SK-N-SH (cell line): ENCODE measurements around the gene TSFM. TPM values are rescaled to one million over a fixed set of nuclear protein-coding genes. Genes with fewer than 3 reads are reported as not detected.
"Not testable (repeated sequence)": the region's sequence is repeated elsewhere in the genome, so short reads cannot be mapped to it uniquely, and the experiment has no call there.

Source experiments
- CTCF ChIA-PET: fragments of 300-600, 350-600 bp; formaldehyde crosslinking; extraction: SDS; loops from one replicate; lab custom pipeline; 2021; lab: Yijun Ruan, JAX
- POLR2A ChIA-PET: fragments of 350-600 bp; sonication (Branson Sonifier 250); formaldehyde crosslinking; extraction: SDS; loops from one replicate; lab custom pipeline; 2020; ENCODE audit warnings: antibody characterized with exemption, inconsistent platforms; lab: Yijun Ruan, JAX
- DNase-seq: peaks from one replicate; pipeline ENCODE4 v3.0.0; 2012
- H2AFZ ChIP-seq: fragments of 200-600 bp; sonication (generic); 2 replicates; pipeline ENCODE4 v1.8.1; 2016; ENCODE audit warnings: antibody characterized with exemption, mild to moderate bottlenecking, low read depth
- H3F3A ChIP-seq: fragments of 200-600 bp; sonication (generic); replicated peaks from 2 replicates; pipeline ENCODE3; 2016; ENCODE audit warnings: antibody characterized with exemption, mild to moderate bottlenecking; ENCODE audit not compliant: insufficient read depth
- H3K27ac ChIP-seq, 2 experiments: fragments of 200-500 bp in 1 of 2; fragments of 200-600 bp in 1 of 2; sonication (Bioruptor generic) in 1 of 2; sonication (generic), shearing (Covaris generic) in 1 of 2; 2 replicates each; pipeline versions ENCODE4 v1.5.1 to v1.6.1; 2014 to 2016; ENCODE audit warnings: low read depth in 2 of 2, inconsistent platforms in 1 of 2, low read length in 1 of 2, mild to moderate bottlenecking in 1 of 2, mixed read lengths in 1 of 2
- H3K27me3 ChIP-seq: fragments of 200-600 bp; sonication (generic), shearing (Covaris generic); 2 replicates; pipeline ENCODE4 v1.6.1; 2016; ENCODE audit warnings: mixed run types; ENCODE audit not compliant: insufficient read depth
- H3K36me3 ChIP-seq, 2 experiments: fragments of 200-500 bp in 1 of 2; fragments of 200-600 bp in 1 of 2; sonication (Bioruptor generic) in 1 of 2; sonication (generic) in 1 of 2; replicated peaks in 1 of 2; 2 replicates each; pipeline versions ENCODE3 to v1.5.1; 2014 to 2016; ENCODE audit warnings: low read length in 1 of 2, mild to moderate bottlenecking in 1 of 2; ENCODE audit not compliant: insufficient read depth in 2 of 2, control insufficient read depth in 1 of 2
- H3K4me1 ChIP-seq, 2 experiments: fragments of 200-500 bp in 1 of 2; fragments of 200-600 bp in 1 of 2; sonication (Bioruptor generic) in 1 of 2; sonication (generic), shearing (Covaris generic) in 1 of 2; 2 replicates each; pipeline versions ENCODE4 v1.5.1 to v1.6.1; 2014 to 2016; ENCODE audit warnings: low read depth in 1 of 2, low read length in 1 of 2, mixed run types in 1 of 2; ENCODE audit not compliant: insufficient read depth in 2 of 2, control insufficient read depth in 1 of 2
- H3K4me2 ChIP-seq: fragments of 200-600 bp; sonication (generic), shearing (Covaris generic); 2 replicates; pipeline ENCODE4 v1.6.1; 2017; ENCODE audit warnings: mixed run types
- H3K4me3 ChIP-seq, 2 experiments: fragments of 200-500 bp in 1 of 2; fragments of 200-600 bp in 1 of 2; sonication (Bioruptor generic) in 1 of 2; sonication (generic), shearing (Covaris generic) in 1 of 2; 2 replicates each; pipeline versions ENCODE4 v1.5.1 to v1.8.1; 2014 to 2016; ENCODE audit warnings: low read depth in 2 of 2, inconsistent platforms in 1 of 2, low read length in 1 of 2, mild to moderate bottlenecking in 1 of 2, mixed read lengths in 1 of 2, moderate library complexity in 1 of 2
- H3K79me2 ChIP-seq: fragments of 200-600 bp; sonication (generic); 2 replicates; pipeline ENCODE4 v1.8.1; 2017; ENCODE audit warnings: mild to moderate bottlenecking; ENCODE audit not compliant: insufficient read depth
- H3K9ac ChIP-seq: fragments of 200-600 bp; sonication (generic); 2 replicates; pipeline ENCODE4 v1.6.1; 2017; ENCODE audit warnings: mixed run types
- H3K9me2 ChIP-seq: fragments of 200-600 bp; sonication (generic); 2 replicates; pipeline ENCODE4 v1.6.1; 2017; ENCODE audit warnings: mixed run types
- H3K9me3 ChIP-seq: fragments of 200-600 bp; sonication (generic); 2 replicates; pipeline ENCODE4 v1.6.1; 2017; ENCODE audit warnings: mixed run types, mild to moderate bottlenecking, moderate library complexity
- H4K20me1 ChIP-seq: fragments of 200-600 bp; sonication (generic); 2 replicates; pipeline ENCODE4 v1.6.1; 2017; ENCODE audit warnings: mild to moderate bottlenecking, mixed run types; ENCODE audit not compliant: insufficient read depth
- EZH2phosphoT487 ChIP-seq: fragments of 200-600 bp; sonication (generic); IDR thresholded peaks from 2 replicates; pipeline ENCODE4 v1.6.1; 2017; ENCODE audit warnings: low read depth, mixed run types, mild to moderate bottlenecking, antibody characterized with exemption, moderate library complexity, borderline replicate concordance
- MXI1 ChIP-seq: IDR thresholded peaks from 2 replicates; pipeline ENCODE4 v1.6.1; 2012; ENCODE audit warnings: mild to moderate bottlenecking, low read depth, low read length, improper control_type of control experiment
- NRF1 ChIP-seq: IDR thresholded peaks from 2 replicates; pipeline ENCODE4 v1.6.1; 2012; ENCODE audit warnings: low read depth, mild to moderate bottlenecking, low read length
- RAD21 ChIP-seq: IDR thresholded peaks from 2 replicates; pipeline ENCODE4 v1.6.1; 2012; ENCODE audit warnings: mild to moderate bottlenecking, low read length
- REST ChIP-seq: IDR thresholded peaks from 2 replicates; pipeline ENCODE4 v1.6.1; 2012; ENCODE audit warnings: mild to moderate bottlenecking, low read depth, low read length, moderate library complexity
- SIN3A ChIP-seq: IDR thresholded peaks from 2 replicates; pipeline ENCODE4 v1.6.1; 2012; ENCODE audit warnings: low read depth, mild to moderate bottlenecking, low read length, moderate library complexity, borderline replicate concordance
- TAF1 ChIP-seq: IDR thresholded peaks from 2 replicates; pipeline ENCODE4 v1.6.1; 2012; ENCODE audit warnings: low read depth, mild to moderate bottlenecking, low read length, moderate library complexity, borderline replicate concordance
- YY1 ChIP-seq: IDR thresholded peaks from 2 replicates; pipeline ENCODE4 v1.4.0; 2012; ENCODE audit warnings: low read depth, mild to moderate bottlenecking
- WGBS: methylation state at CpG from one replicate; pipeline ENCODE4 v1.1.6; 2017; ENCODE audit warnings: low lambda C conversion rate; 5-methylcytosine and 5-hydroxymethylcytosine counted together
- polyA plus RNA-seq, 3 experiments: library from polyadenylated mRNA; depleted of rRNA; stranded (reverse); fragments of >200 nt; gene quantifications; 2 replicates each; pipeline ENCODE4 v1.2.3, GENCODE V29; 2012
- TF ChIP-seq, protein P1 (sequence below): IDR thresholded peaks from 2 replicates; pipeline ENCODE4 v1.4.0; 2012; ENCODE audit warnings: low read depth, borderline replicate concordance

Gene TSFM
- polyA plus RNA-seq, 1 of the 3 experiments (the other 2 are of a cell fraction): 28.7 TPM

DNA sequence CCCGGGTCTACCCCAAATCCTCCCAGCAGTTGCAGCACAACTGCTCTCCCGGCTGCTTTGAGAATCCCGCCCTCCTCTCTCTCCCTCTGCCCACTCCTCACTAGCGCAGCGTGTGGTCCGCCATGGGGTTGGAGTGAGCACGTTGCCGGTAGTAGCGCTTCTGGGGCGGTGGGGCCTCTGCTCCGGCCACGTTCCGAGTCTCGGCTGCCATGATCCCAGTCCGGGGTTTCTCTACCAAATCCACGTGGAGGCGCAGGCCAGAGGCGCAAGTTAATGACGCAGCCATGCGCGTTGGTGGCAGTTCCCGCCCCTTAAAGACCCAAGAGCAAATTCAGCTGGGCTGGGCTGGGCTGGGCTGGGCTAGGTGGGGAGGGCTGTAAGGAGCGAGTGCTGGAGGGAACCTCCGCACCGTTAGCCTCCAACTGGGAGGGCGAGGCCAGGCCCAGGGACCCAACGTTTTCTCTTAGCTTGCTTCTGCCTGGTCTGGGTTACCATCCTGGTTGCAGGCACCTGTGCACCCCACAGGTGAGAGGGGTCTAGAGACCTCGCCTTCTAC is 10.6 kb upstream of the TSFM start, which contains the start of gene METTL1 (continued):
- peak; percentile 61 for TF ChIP-seq REST
- peak; percentile 84 for TF ChIP-seq TAF1
- peak; percentile 36; the same call in 1 of the 2 replicates for TF ChIP-seq NRF1
- TF ChIP-seq, protein P1, sequence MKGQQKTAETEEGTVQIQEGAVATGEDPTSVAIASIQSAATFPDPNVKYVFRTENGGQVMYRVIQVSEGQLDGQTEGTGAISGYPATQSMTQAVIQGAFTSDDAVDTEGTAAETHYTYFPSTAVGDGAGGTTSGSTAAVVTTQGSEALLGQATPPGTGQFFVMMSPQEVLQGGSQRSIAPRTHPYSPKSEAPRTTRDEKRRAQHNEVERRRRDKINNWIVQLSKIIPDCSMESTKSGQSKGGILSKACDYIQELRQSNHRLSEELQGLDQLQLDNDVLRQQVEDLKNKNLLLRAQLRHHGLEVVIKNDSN: peak; percentile 68; the same call in 1 of the 2 replicates
- TF ChIP-seq YY1: peak; percentile 92
- no peak for TF ChIP-seq EZH2phosphoT487
- TF ChIP-seq RAD21: no peak

- Histone ChIP-seq H3K36me3 (peaks cover 9 to 21% of the 10 kb centered on the region in 2 experiments), H3K4me1 (peaks cover 3 to 12% of the 10 kb centered on the region in 2 experiments; a peak in 1 of 4 replicates), H3F3A (peaks cover 3% of the 10 kb centered on the region), H3K9ac (peak within 1 kb of the TSS; percentile 88), H3K27me3 (no peaks in the 10 kb centered on the region), H3K79me2 (peaks cover 33% of the 10 kb centered on the region), H3K4me3 (peak within 1 kb of the TSS; percentile 60 to 78), H2AFZ (peak within 1 kb of the TSS; percentile 88), H4K20me1 (no peaks in the 10 kb centered on the region), H3K9me2 (no peaks in the 10 kb centered on the region), H3K4me2 (peak within 1 kb of the TSS; percentile 93), H3K27ac (peak within 1 kb of the TSS; percentile 92 to 93), H3K9me3 (no peaks in the 10 kb centered on the region)
- WGBS: 4% methylated on average over 52 of the region's 67 CpGs
- POLR2A ChIA-PET: interaction anchor here (0.7 to 1.2 kb wide), 4 partner anchors 9 to 19 kb away, joined by 4 to 5 read pairs (median 4); no protein-coding TSS in a partner anchor
- CTCF ChIA-PET: interaction anchor here (0.8 to 1.5 kb wide), 4 partner anchors 9 to 46 kb away, joined by 4 to 6 read pairs (median 4); partner anchors contain the start of gene TSFM
- TF ChIP-seq SIN3A (peak; percentile 21; the same call in 1 of the 2 replicates), MXI1 (peak; percentile 45; the same call in 1 of the 2 replicates), EZH2phosphoT487 (no peak)
- DNase-seq: peak; percentile 81
Measured at GRCh38 chr12:57772429-57773322, 9.9 kb upstream of the TSFM start, which contains the start of gene EEF1AKMT3. Gene EEF1AKMT3, plus strand, starts transcription at chr12:57772614. Its CDS starts 111 bp downstream, at chr12:57772725.

DNA sequence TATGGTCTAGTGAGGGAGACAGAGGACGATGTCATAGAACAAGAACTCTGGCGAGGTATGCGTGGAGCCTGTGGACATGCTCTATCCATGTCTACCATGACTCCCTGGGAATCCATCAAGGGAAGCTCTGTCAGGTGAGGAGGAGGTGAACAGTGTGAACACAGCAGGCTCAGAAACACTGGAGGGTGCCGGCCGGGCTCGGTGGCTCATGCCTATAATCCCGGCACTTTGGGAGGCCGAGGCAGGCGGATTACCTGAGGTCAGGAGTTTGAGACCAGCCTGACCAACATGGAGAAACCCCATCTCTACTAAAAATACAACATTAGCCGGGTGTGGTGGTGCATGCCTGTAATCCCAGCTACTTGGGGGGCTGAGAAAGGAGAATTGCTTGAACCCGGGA is 8.0 kb upstream of the TSFM start:
- H3K9ac ChIP-seq, H3K36me3 ChIP-seq, H3K9me3 ChIP-seq, H3K4me3 ChIP-seq, H2AFZ ChIP-seq, H3F3A ChIP-seq, H3K27me3 ChIP-seq, POLR2A ChIA-PET, DNase-seq, H3K4me2 ChIP-seq, H3K9me2 ChIP-seq, H4K20me1 ChIP-seq, H3K27ac ChIP-seq: not testable (repeated sequence)
- WGBS: 99% methylated on average over 11 of the region's 11 CpGs
- Histone ChIP-seq H3K79me2 (peaks cover 33% of the 10 kb centered on the region), H3K4me1 (peaks cover 3 to 12% of the 10 kb centered on the region in 2 experiments; a peak in 1 of 4 replicates)
- CTCF ChIA-PET: interaction anchor here (2.3 kb wide), 1 partner anchor 18 kb away, joined by 7 read pairs; no protein-coding TSS in a partner anchor
